GM10266 (cell line): Measurements from ENCODE around the gene APOBEC4.

ENCODE experiments used
- DNase-seq: peaks from one replicate; pipeline ENCODE4 v3.0.0; 2012; ENCODE audit errors: extremely low spot score
- TF ChIP-seq, protein P1 (sequence below): IDR thresholded peaks from 2 replicates; pipeline ENCODE4 v1.5.1; 2012; ENCODE audit warnings: mild to moderate bottlenecking, low read depth; ENCODE audit not compliant: control insufficient read depth, insufficient read depth; ENCODE audit errors: missing control alignments

Gene APOBEC4

GRCh38 chr1:183602510-183602909 lies 50.6 kb downstream of the APOBEC4 start:
- no peak for DNase-seq
- TF ChIP-seq, protein P1, sequence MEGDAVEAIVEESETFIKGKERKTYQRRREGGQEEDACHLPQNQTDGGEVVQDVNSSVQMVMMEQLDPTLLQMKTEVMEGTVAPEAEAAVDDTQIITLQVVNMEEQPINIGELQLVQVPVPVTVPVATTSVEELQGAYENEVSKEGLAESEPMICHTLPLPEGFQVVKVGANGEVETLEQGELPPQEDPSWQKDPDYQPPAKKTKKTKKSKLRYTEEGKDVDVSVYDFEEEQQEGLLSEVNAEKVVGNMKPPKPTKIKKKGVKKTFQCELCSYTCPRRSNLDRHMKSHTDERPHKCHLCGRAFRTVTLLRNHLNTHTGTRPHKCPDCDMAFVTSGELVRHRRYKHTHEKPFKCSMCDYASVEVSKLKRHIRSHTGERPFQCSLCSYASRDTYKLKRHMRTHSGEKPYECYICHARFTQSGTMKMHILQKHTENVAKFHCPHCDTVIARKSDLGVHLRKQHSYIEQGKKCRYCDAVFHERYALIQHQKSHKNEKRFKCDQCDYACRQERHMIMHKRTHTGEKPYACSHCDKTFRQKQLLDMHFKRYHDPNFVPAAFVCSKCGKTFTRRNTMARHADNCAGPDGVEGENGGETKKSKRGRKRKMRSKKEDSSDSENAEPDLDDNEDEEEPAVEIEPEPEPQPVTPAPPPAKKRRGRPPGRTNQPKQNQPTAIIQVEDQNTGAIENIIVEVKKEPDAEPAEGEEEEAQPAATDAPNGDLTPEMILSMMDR: no peak

- DNase-seq: no peak
- TF ChIP-seq, protein P1: no peak
Measured at GRCh38 chr1:183600634-183601033, 52.5 kb downstream of the APOBEC4 start.

- TF ChIP-seq, protein P1: no peak
- no peak for DNase-seq
Measured at GRCh38 chr1:183600136-183600535, 53.0 kb downstream of the APOBEC4 start.

- TF ChIP-seq, protein P1: no peak
- no peak for DNase-seq
Measured at GRCh38 chr1:183598386-183598785, 54.7 kb downstream of the APOBEC4 start.

GRCh38 chr1:183597656-183598347 lies 55.3 kb downstream of the APOBEC4 start:
- TF ChIP-seq, protein P1: no peak
- DNase-seq: no peak

DNA sequence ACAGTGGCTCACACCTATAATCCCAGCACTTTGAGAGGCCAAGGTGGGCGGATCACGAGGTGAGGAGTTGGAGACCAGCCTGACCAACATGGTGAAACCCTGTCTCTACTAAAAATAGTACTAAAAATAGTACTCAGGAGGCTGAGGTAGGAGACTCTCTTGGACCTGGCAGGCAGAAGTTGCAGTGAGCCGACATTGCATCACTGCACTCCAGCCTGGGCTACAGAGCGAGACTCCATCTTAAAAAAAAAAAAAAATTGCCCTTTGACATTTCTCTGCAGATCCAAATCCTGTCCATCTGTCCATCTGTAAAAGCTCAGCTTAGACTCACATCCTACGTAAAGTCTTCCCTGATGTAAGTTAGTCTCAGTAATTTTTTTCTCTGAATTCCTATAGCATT lies 56.6 kb downstream of the APOBEC4 start:
- DNase-seq: no peak
- TF ChIP-seq, protein P1: no peak
